ENCODE data around the gene AADACL3.

DNA sequence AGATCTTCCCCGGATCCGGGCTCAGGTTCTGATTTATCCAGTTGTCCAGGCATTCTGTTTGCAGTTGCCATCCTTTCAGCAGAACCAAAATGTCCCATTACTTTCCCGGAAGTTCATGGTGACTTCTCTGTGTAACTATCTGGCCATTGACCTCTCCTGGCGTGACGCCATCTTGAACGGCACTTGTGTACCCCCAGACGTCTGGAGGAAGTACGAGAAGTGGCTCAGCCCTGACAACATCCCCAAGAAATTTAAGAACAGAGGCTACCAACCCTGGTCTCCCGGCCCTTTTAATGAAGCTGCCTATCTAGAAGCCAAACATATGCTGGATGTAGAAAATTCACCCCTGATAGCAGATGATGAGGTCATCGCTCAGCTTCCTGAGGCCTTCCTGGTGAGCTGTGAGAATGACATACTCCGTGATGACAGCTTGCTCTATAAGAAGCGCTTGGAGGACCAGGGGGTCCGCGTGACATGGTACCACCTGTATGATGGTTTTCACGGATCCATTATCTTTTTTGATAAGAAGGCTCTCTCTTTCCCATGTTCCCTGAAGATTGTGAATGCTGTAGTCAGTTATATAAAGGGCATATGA, 49.7 kb upstream of the AADACL3 start:
- TF ChIP-seq, protein P1, sequence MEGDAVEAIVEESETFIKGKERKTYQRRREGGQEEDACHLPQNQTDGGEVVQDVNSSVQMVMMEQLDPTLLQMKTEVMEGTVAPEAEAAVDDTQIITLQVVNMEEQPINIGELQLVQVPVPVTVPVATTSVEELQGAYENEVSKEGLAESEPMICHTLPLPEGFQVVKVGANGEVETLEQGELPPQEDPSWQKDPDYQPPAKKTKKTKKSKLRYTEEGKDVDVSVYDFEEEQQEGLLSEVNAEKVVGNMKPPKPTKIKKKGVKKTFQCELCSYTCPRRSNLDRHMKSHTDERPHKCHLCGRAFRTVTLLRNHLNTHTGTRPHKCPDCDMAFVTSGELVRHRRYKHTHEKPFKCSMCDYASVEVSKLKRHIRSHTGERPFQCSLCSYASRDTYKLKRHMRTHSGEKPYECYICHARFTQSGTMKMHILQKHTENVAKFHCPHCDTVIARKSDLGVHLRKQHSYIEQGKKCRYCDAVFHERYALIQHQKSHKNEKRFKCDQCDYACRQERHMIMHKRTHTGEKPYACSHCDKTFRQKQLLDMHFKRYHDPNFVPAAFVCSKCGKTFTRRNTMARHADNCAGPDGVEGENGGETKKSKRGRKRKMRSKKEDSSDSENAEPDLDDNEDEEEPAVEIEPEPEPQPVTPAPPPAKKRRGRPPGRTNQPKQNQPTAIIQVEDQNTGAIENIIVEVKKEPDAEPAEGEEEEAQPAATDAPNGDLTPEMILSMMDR (IDR thresholded peaks at IDR 0.05), result no peak
- no peak for TF ChIP-seq POLR2A (IDR thresholded peaks at IDR 0.05)
